ENCODE results near the gene UPF3B.

UPF3B gene

GRCh38 chrX:119784747-119785446, 67.9 kb downstream of the UPF3B start:
- DNase-seq (ENCODE audit: low read depth), result peak; percentile 27
- TF ChIP-seq CTCF (conservative IDR thresholded peaks at IDR 0.05; ENCODE audit: low read length), result peak; percentile 55
- H3K4me3 ChIP-seq (ENCODE audit: low read length), result no peak overlapping the region

All from AG10803 (cell line).